K562 (cell line): ENCODE measurements around the gene EGFL7. TPM values are rescaled to one million over a fixed set of nuclear protein-coding genes. Genes with fewer than 3 reads are reported as not detected.

Experiments used
- ATAC-seq: fragments of 200-7000 bp; cut with Tn5 transposase; 3 replicates; pipeline ENCODE4 v1.9.1; 2020; ENCODE audit warnings: moderate library complexity
- BruUV-seq: library from RNA; stranded (reverse); fragments of 400-500 nt; replicated peaks from 2 replicates; lab custom pipeline; 2021; lab: Mats Ljungman, UMichigan
- CTCF ChIA-PET: fragments of 300-600 bp; formaldehyde crosslinking; extraction: SDS; loops from one replicate; lab custom pipeline; 2021; ENCODE audit warnings: low intra/inter-chr PET ratio; lab: Yijun Ruan, JAX
- POLR2A ChIA-PET: fragments of 300-600, 350-650 bp; sonication (Branson Sonifier 250); formaldehyde crosslinking; extraction: SDS; loops from one replicate; lab custom pipeline; 2021; ENCODE audit warnings: antibody characterized with exemption, inconsistent platforms; lab: Yijun Ruan, JAX
- DNase-seq, 4 experiments: peaks; one replicate each; pipeline versions ENCODE4 v3.0.0 to v3.0.0-alpha.2; 2011 to 2018; ENCODE audit warnings: low spot score in 3 of 4, mixed read lengths in 3 of 4; ENCODE audit errors: extremely low read depth in 1 of 4
- FAIRE-seq: peaks from 2 replicates; lab custom pipeline; 2011; peaks lifted over from hg19 to GRCh38; lab: Jason Lieb, UNC
- H2AFZ ChIP-seq: 2 replicates; pipeline ENCODE4 v1.6.0; 2011; ENCODE audit warnings: low read depth, low read length, control low read depth, inconsistent platforms
- H3K27ac ChIP-seq: fragments of 200-600 bp; 3 replicates; pipeline ENCODE4 v1.8.0; 2011; ENCODE audit warnings: low read depth, mild to moderate bottlenecking, control low read depth, inconsistent platforms, low read length, moderate library complexity, mixed read lengths; ENCODE audit errors: extremely low read depth
- H3K27me3 ChIP-seq, 2 experiments: fragments of 300-600 bp in 1 of 2; 2 replicates in 1 of 2; 3 replicates in 1 of 2; pipeline versions ENCODE4 v1.6.0 to v1.8.0; 2011; ENCODE audit warnings: inconsistent platforms in 2 of 2, low read length in 2 of 2, mild to moderate bottlenecking in 1 of 2, mixed read lengths in 1 of 2, moderate library complexity in 1 of 2; ENCODE audit not compliant: control insufficient read depth in 2 of 2, insufficient read depth in 2 of 2
- H3K36me3 ChIP-seq: fragments of 300-600 bp; 3 replicates; pipeline ENCODE4 v1.8.0; 2011; ENCODE audit warnings: mild to moderate bottlenecking, low read length, inconsistent platforms; ENCODE audit not compliant: control insufficient read depth, insufficient read depth
- H3K4me1 ChIP-seq, 2 experiments: fragments of 200-600 bp in 1 of 2; replicated peaks in 1 of 2; 2 replicates in 1 of 2; 3 replicates in 1 of 2; pipeline versions ENCODE4 v1.5.1 to v1.8.0; 2011; ENCODE audit warnings: inconsistent platforms in 2 of 2, low read length in 2 of 2, mild to moderate bottlenecking in 1 of 2, mixed read lengths in 1 of 2, moderate library complexity in 1 of 2; ENCODE audit not compliant: control insufficient read depth in 2 of 2, insufficient read depth in 2 of 2
- H3K4me2 ChIP-seq: 2 replicates; pipeline ENCODE4 v1.6.1; 2011; ENCODE audit warnings: low read length, control low read depth, inconsistent platforms, mixed read lengths; ENCODE audit not compliant: insufficient read depth
- H3K4me3 ChIP-seq: fragments of 200-600 bp; sonication (generic), shearing (Covaris generic); 2 replicates; pipeline ENCODE4 v1.5.1; 2016; ENCODE audit warnings: control low read depth, inconsistent platforms
- H3K79me2 ChIP-seq: fragments of 200-600 bp; 3 replicates; pipeline ENCODE4 v1.8.0; 2011; ENCODE audit warnings: low read length, inconsistent platforms; ENCODE audit not compliant: control insufficient read depth, insufficient read depth
- H3K9ac ChIP-seq, 2 experiments: 2 replicates each; pipeline versions ENCODE4 v1.6.0 to v1.6.1; 2011; ENCODE audit warnings: low read depth in 2 of 2, low read length in 2 of 2, control low read depth in 1 of 2, inconsistent platforms in 1 of 2, mild to moderate bottlenecking in 1 of 2, mixed read lengths in 1 of 2; ENCODE audit not compliant: insufficient read depth in 1 of 2
- H3K9me1 ChIP-seq: one replicate; pipeline ENCODE4 v1.6.0; 2011; ENCODE audit warnings: inconsistent platforms, mild to moderate bottlenecking, low read length, moderate library complexity; ENCODE audit not compliant: control insufficient read depth, insufficient read depth
- H3K9me3 ChIP-seq: replicated peaks from 2 replicates; pipeline ENCODE4 v1.5.1; 2011; ENCODE audit warnings: low read depth, low read length, inconsistent platforms; ENCODE audit not compliant: control insufficient read depth, insufficient read depth
- H4K20me1 ChIP-seq: replicated peaks from 2 replicates; pipeline ENCODE4 v1.6.1; 2011; ENCODE audit warnings: low read length, inconsistent platforms, mixed read lengths; ENCODE audit not compliant: control insufficient read depth, insufficient read depth
- CEBPB ChIP-seq: fragments of 450-650 bp; IDR thresholded peaks from 2 replicates; pipeline ENCODE4 v1.6.1; 2016; ENCODE audit warnings: missing genetic modification characterization, missing compliant biosample characterization
- GABPA ChIP-seq: fragments of 200-800 bp; sonication (Bioruptor generic); conservative IDR thresholded peaks from 2 replicates; pipeline ENCODE4 v1.6.1; 2016; ENCODE audit warnings: low read depth, missing genetic modification characterization, missing compliant biosample characterization
- ZBTB7A ChIP-seq: IDR thresholded peaks from 2 replicates; pipeline ENCODE4 v1.6.1; 2011; ENCODE audit warnings: low read depth, mild to moderate bottlenecking, low read length, moderate library complexity, borderline replicate concordance; ENCODE audit not compliant: control insufficient read depth
- ZKSCAN8 ChIP-seq: fragments of 200-800 bp; sonication (Bioruptor generic); IDR thresholded peaks from 2 replicates; pipeline ENCODE4 v1.6.1; 2016; ENCODE audit warnings: missing genetic modification characterization, missing compliant biosample characterization
- ZNF384 ChIP-seq: IDR thresholded peaks from 2 replicates; pipeline ENCODE4 v1.6.1; 2012; ENCODE audit warnings: low read depth, low read length, improper control_type of control experiment
- WGBS: fragments of 100-300 bp; shearing (Covaris generic); methylation state at CpG from one replicate; pipeline ENCODE4 v1.1.6; 2016; ENCODE audit warnings: low coverage, mixed read lengths; ENCODE audit not compliant: insufficient coverage; ENCODE audit errors: missing lambda C conversion rate; 5-methylcytosine and 5-hydroxymethylcytosine counted together
- in situ Hi-C: fragments of 300-500 bp; cut with MboI; formaldehyde crosslinking; loops from 4 replicates; pipeline ENCODE4 v1.15.0; 2018; ENCODE audit warnings: inconsistent platforms, mixed read lengths
- intact Hi-C: fragments of 100-400 bp; cut with micrococcal nuclease; formaldehyde crosslinking; loops from 2 replicates; pipeline ENCODE4 v1.14.2; 2022
- polyA plus RNA-seq, 8 experiments: library from polyadenylated mRNA; depleted of rRNA in 4 of 8; stranded (reverse) in 5 of 8; unstranded in 3 of 8; fragments of >200 nt; fragmentation: Nextera tagmentation in 2 of 8; fragmentation: Illumina TruSeq in 1 of 8; extraction: Ambion mirVana in 2 of 8; extraction: Trizol in 1 of 8; gene quantifications; 2 replicates each; pipeline versions ENCODE4 v1.2.1 to v1.2.3, GENCODE V29; 2011 to 2014; ENCODE audit warnings: inconsistent platforms in 1 of 8, missing spikeins in 1 of 8
- total RNA-seq, 7 experiments: library from RNA; depleted of rRNA in 6 of 7; stranded (reverse); fragments of >200 nt in 6 of 7; fragmentation: Illumina TruSeq in 2 of 7; extraction: Trizol in 2 of 7; gene quantifications; 2 replicates each; pipeline versions ENCODE4 v1.2.1 to v1.2.3, GENCODE V29; 2011 to 2021; ENCODE audit warnings: low replicate concordance in 1 of 7

Gene EGFL7
- total and polyA plus RNA-seq, 9 of the 15 experiments (the other 6 are each of a cell fraction or from before 2014, with no cell fraction given), result 1.5 to 286 (median 55.5) TPM

DNA sequence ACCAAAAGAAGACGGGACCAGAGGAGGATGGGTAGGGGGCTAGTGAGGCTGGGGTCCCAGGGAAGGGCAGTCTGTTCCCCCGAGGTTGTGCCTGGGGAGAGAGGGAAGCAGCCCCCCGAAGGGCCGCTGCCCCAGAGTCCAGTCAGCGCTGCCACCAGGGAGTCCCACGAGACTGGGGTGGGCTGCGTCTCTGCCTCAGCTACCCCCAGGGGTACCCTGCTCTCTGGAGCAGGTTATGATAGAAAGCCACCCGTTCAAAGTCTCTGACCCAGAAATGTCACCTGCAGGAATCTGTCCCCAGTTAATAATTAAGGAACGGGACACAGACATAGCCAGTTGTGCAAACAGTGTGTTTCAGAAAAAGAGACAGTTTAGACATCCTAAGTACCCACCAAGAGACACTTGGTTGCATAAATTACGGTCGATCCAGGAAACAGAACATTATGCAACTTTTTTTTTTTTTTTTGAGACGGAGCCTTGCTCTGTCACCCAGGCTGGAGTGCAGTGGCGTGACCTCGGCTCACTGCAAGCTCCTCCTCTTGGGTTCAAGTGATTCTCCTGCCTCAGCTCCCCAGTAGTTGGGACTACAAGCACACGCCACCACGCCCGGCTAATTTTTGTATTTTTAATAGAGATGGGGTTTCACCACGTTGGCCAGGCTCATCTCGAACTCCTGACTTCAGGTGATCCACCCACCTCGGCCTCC lies 35.3 kb downstream of the EGFL7 start:
- Histone ChIP-seq H3K79me2 (no peaks in the 10 kb centered on the region), H3K27me3 (no peaks in the 10 kb centered on the region)
- no peak for DNase-seq
- intact Hi-C loops, result no loop called here
- TF ChIP-seq ZBTB7A (0 out of 2 replicates have a peak, but pooled peaks have one; percentile 24), GABPA (no peak), ZKSCAN8 (CRISPR knock-in tag) (no peak), CEBPB (tag) (peak; percentile 67), ZNF384 (peak; percentile 56)
- TF ChIP-seq, all 486 proteins: peak for 3
- peaks cover 15 to 55% of the 10 kb centered on the region in 2 experiments; a peak in 4 of 5 replicates for H3K4me1 ChIP-seq
- peak overlapping the region; percentile 63; the same call in 1 of the 2 replicates for H2AFZ ChIP-seq
- H3K9ac ChIP-seq, result 0 out of 4 replicates have a peak overlapping the region, but pooled peaks of 1 of the 2 experiments have one; percentile 18
- POLR2A ChIA-PET, result interaction anchor here (0.6 to 1.9 kb wide), 6 partner anchors 8 to 35 kb away, joined by 3 to 7 read pairs (median 3); partner anchors contain the start of genes AGPAT2 and EGFL7
- in situ Hi-C loops, result no loop called here
- H4K20me1 ChIP-seq, result no peaks in the 10 kb centered on the region
- H3K4me3 ChIP-seq, result no peak overlapping the region
- H3K36me3 ChIP-seq, result no peaks in the 10 kb centered on the region
- ATAC-seq, result no peak
- no peaks in the 10 kb centered on the region for H3K9me1 ChIP-seq
- 35% methylated on average over 13 of the region's 20 CpGs for WGBS
- no TSS peak for BruUV-seq
- H3K27ac ChIP-seq, result no peak overlapping the region
- no peak overlapping the region for H3K4me2 ChIP-seq
- FAIRE-seq, result no peak
- CTCF ChIA-PET, result no interaction called here
- no peaks in the 10 kb centered on the region for H3K9me3 ChIP-seq
